Coronary artery (tissue), 2 donors: ENCODE results near the gene AKAP1.

Source experiments
- DNase-seq: peaks from one replicate; pipeline ENCODE4 v3.0.0-alpha.2; 2017; ENCODE audit warnings: low spot score
- H3K27ac ChIP-seq, 2 donors: fragments of 200-600 bp; sonication (generic); one replicate each; pipeline ENCODE4 v1.5.1; 2016 to 2019
- H3K4me3 ChIP-seq: fragments of 200-600 bp; sonication (generic); 2 replicates; pipeline ENCODE4 v1.5.1; 2016; ENCODE audit warnings: mild to moderate bottlenecking, moderate library complexity
- CTCF ChIP-seq: fragments of 200-600 bp; sonication (generic); IDR thresholded peaks from one replicate; pipeline ENCODE4 v1.5.1; 2019; ENCODE audit warnings: antibody characterized with exemption

The AKAP1 gene

GRCh38 chr17:57104461-57105175 is 19.6 kb downstream of the AKAP1 start:
- H3K27ac ChIP-seq, result no peak overlapping the region
- no peak for TF ChIP-seq CTCF

DNA sequence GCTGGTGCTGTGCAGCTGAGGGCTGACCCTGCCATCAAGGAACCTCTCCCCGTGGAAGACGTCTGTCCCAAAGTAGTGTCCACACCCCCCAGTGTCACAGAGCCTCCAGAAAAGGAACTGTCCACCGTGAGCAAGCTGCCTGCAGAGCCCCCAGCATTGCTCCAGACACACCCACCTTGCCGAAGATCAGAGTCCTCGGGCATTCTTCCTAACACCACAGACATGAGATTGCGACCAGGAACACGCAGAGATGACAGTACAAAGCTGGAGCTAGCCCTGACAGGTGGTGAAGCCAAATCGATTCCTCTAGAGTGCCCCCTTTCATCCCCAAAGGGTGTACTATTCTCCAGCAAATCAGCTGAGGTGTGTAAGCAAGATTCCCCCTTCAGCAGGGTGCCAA is 20.5 kb downstream of the AKAP1 start:
- Histone ChIP-seq H3K27ac (no peak overlapping the region), H3K4me3 (no peak overlapping the region)
- DNase-seq, result no peak
- no peak for TF ChIP-seq CTCF

More at GRCh38 chr17:57104461-57105175, 19.6 kb downstream of the AKAP1 start:
- H3K4me3 ChIP-seq, result no peak overlapping the region
- DNase-seq, result no peak

DNA sequence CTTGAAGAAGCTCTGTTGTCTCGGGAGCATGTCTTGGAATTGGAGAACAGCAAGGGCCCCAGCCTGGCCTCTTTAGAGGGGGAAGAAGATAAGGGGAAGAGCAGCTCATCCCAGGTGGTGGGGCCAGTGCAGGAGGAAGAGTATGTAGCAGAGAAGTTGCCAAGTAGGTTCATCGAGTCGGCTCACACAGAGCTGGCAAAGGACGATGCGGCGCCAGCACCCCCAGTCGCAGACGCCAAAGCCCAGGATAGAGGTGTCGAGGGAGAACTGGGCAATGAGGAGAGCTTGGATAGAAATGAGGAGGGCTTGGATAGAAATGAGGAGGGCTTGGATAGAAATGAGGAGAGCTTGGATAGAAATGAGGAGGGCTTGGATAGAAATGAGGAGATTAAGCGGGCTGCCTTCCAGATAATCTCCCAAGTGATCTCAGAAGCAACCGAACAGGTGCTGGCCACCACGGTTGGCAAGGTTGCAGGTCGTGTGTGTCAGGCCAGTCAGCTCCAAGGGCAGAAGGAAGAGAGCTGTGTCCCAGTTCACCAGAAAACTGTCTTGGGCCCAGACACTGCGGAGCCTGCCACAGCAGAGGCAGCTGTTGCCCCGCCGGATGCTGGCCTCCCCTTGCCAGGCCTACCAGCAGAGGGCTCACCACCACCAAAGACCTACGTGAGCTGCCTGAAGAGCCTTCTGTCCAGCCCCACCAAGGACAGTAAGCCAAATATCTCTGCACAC is 21.2 kb downstream of the AKAP1 start:
- DNase-seq, result no peak
- Histone ChIP-seq H3K27ac (no peak overlapping the region), H3K4me3 (no peak overlapping the region)
- no peak for TF ChIP-seq CTCF

- H3K27ac ChIP-seq, result peak overlapping the region in 1 of 2 donors; percentile 89
- H3K4me3 ChIP-seq, result no peak overlapping the region
- no peak for DNase-seq
- TF ChIP-seq CTCF, result no peak
Observed at GRCh38 chr17:57106836-57107497, 21.9 kb downstream of the AKAP1 start.

DNA sequence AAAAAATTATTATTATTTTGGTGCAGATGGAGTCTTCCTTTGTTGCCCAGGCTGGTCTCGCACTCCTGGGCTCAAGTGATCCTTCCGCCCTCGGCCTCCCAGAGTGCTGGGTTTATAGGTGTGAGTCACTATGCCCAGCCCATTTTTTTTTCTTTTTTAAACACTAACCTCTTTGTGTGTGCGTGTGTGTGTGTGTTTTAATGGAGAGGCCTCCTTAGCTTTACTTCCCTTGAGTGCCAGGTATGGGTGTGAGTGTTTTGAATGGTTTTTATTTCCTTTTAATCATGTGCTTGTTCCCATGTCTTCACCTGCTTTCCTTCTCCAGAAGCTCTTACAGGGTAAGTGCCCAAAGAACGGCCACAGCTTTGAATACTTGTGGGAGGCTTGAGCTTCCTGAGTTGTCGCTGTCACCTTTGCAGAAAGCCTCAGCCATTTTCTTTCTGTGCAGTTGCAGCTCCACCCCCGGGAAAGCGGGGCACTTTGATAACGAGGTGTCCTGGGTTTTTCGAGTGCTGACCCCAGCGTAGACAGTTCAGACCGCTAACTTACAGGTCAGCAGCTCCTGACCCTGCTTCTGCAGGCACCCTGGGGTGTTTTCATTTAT is 22.6 kb downstream of the AKAP1 start:
- no peak for TF ChIP-seq CTCF
- H3K4me3 ChIP-seq, result no peak overlapping the region
- DNase-seq, result no peak
- peak overlapping the region in 1 of 2 donors; percentile 89 for H3K27ac ChIP-seq

GRCh38 chr17:57108671-57109392 is 23.8 kb downstream of the AKAP1 start:
- H3K4me3 ChIP-seq, result peak overlapping the region; percentile 16
- DNase-seq, result no peak
- TF ChIP-seq CTCF, result no peak
- H3K27ac ChIP-seq, result peak overlapping the region; percentile 87 to 89
